Loucy (cell line): ENCODE data around the gene VASN.

Experiments used
- H2AFZ ChIP-seq: fragments of 200-600 bp; sonication (generic); 2 replicates; pipeline ENCODE4 v1.6.0; 2016; ENCODE audit warnings: antibody characterized with exemption, mild to moderate bottlenecking, low read length, moderate library complexity
- H3F3A ChIP-seq: fragments of 200-600 bp; 2 replicates; pipeline ENCODE4 v1.6.0; 2016; ENCODE audit warnings: antibody characterized with exemption, low read depth, mild to moderate bottlenecking
- H3K27me3 ChIP-seq: fragments of 200-600 bp; sonication (generic); 2 replicates; pipeline ENCODE4 v1.6.1; 2014; ENCODE audit warnings: low read length, mild to moderate bottlenecking; ENCODE audit not compliant: insufficient read depth, poor library complexity, severe bottlenecking
- H3K36me3 ChIP-seq: fragments of 200-600 bp; sonication (generic); 2 replicates; pipeline ENCODE4 v1.6.1; 2016; ENCODE audit warnings: low read length; ENCODE audit not compliant: insufficient read depth
- H3K4me1 ChIP-seq: fragments of 200-600 bp; sonication (generic); 2 replicates; pipeline ENCODE4 v1.5.1; 2014; ENCODE audit warnings: low read length, mild to moderate bottlenecking; ENCODE audit not compliant: insufficient read depth, poor library complexity, severe bottlenecking
- H3K4me2 ChIP-seq: fragments of 200-600 bp; sonication (generic); 2 replicates; pipeline ENCODE4 v1.6.0; 2014; ENCODE audit warnings: antibody characterized with exemption, low read length, low read depth, mild to moderate bottlenecking; ENCODE audit not compliant: poor library complexity, severe bottlenecking
- H3K4me3 ChIP-seq: fragments of 200-600 bp; sonication (generic); 2 replicates; pipeline ENCODE4 v1.5.1; 2014; ENCODE audit warnings: low read length, mild to moderate bottlenecking, mixed read lengths; ENCODE audit not compliant: poor library complexity, severe bottlenecking
- H3K79me2 ChIP-seq: fragments of 200-600 bp; sonication (generic); 2 replicates; pipeline ENCODE4 v1.6.1; 2014; ENCODE audit warnings: low read length; ENCODE audit not compliant: insufficient read depth
- H3K9ac ChIP-seq: fragments of 200-600 bp; sonication (generic); 2 replicates; pipeline ENCODE4 v1.6.0; 2014; ENCODE audit warnings: mild to moderate bottlenecking, low read depth, low read length, moderate library complexity; ENCODE audit not compliant: poor library complexity, severe bottlenecking
- H3K9me2 ChIP-seq: fragments of 200-600 bp; sonication (generic); replicated peaks from 2 replicates; pipeline ENCODE4 v1.6.1; 2016; ENCODE audit warnings: low read depth, low read length, mixed read lengths
- H3K9me3 ChIP-seq: fragments of 200-600 bp; sonication (generic); 2 replicates; pipeline ENCODE4 v1.6.1; 2014; ENCODE audit warnings: mild to moderate bottlenecking, antibody characterized with exemption, low read length, low read depth; ENCODE audit not compliant: insufficient read depth
- H4K20me1 ChIP-seq: fragments of 200-600 bp; sonication (generic); 2 replicates; pipeline ENCODE4 v1.6.0; 2014; ENCODE audit warnings: antibody characterized with exemption, low read length, mild to moderate bottlenecking; ENCODE audit not compliant: insufficient read depth, poor library complexity, severe bottlenecking
- EZH2phosphoT487 ChIP-seq: fragments of 200-600 bp; IDR thresholded peaks from 2 replicates; pipeline ENCODE4 v1.6.1; 2018; ENCODE audit warnings: antibody characterized with exemption, mild to moderate bottlenecking, moderate library complexity, borderline replicate concordance
- TF ChIP-seq, protein P1 (sequence below): fragments of 200-600 bp; sonication (generic); conservative IDR thresholded peaks from 2 replicates; pipeline ENCODE4 v1.5.1; 2014; ENCODE audit warnings: mild to moderate bottlenecking, antibody characterized with exemption, low read length

Gene VASN

DNA sequence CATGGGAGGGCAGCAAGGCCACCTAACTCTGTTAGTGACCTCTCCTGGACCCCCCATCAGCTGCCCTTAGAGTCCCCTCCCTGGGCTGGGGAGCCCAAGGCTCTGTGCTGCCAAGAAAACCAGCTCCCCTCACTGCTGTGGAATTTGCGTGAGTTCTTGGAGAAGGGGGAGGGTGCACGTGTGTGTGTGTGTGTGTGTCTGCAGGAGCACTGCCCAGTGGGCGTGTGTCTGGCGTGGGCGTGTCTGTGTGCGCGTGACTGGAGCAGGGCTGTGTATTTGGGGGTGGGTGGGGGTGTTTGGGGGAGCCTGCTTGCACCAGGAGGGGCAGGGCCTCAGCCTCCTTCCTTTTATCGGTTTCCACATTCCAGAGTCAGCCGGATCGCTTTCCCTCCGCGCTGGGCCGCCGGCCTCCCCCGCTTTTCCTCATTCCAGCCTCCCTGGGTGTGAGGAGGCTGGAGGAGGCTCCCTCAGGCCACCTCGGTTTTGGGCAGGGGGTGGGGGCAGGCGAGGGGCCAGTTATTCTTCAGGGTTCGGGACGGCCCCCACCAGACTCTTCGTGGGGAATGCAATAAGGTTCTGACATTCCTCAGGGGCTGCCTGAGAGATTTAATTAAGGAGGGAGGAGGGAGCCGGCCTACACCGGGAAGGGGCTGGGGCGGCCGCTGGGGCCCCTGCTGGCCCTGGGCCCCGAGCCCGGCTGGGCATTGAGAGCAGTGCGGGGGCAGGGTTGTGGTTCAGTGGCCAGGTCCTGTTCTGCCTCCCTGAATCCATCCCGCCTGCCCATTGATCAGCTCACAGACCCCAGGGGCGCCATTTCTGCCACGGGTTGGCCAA is 2.5 kb downstream of the VASN start:
- Histone ChIP-seq H3F3A (no peaks in the 10 kb centered on the region), H3K4me3 (no peak overlapping the region), H2AFZ (no peak overlapping the region), H4K20me1 (no peaks in the 10 kb centered on the region), H3K79me2 (no peaks in the 10 kb centered on the region), H3K4me1 (no peaks in the 10 kb centered on the region), H3K9me2 (no peaks in the 10 kb centered on the region), H3K36me3 (no peaks in the 10 kb centered on the region), H3K9ac (no peak overlapping the region), H3K27me3 (no peaks in the 10 kb centered on the region), H3K9me3 (no peaks in the 10 kb centered on the region), H3K4me2 (no peak overlapping the region)
- no peak for TF ChIP-seq EZH2phosphoT487
- TF ChIP-seq, protein P1, sequence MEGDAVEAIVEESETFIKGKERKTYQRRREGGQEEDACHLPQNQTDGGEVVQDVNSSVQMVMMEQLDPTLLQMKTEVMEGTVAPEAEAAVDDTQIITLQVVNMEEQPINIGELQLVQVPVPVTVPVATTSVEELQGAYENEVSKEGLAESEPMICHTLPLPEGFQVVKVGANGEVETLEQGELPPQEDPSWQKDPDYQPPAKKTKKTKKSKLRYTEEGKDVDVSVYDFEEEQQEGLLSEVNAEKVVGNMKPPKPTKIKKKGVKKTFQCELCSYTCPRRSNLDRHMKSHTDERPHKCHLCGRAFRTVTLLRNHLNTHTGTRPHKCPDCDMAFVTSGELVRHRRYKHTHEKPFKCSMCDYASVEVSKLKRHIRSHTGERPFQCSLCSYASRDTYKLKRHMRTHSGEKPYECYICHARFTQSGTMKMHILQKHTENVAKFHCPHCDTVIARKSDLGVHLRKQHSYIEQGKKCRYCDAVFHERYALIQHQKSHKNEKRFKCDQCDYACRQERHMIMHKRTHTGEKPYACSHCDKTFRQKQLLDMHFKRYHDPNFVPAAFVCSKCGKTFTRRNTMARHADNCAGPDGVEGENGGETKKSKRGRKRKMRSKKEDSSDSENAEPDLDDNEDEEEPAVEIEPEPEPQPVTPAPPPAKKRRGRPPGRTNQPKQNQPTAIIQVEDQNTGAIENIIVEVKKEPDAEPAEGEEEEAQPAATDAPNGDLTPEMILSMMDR: no peak

DNA sequence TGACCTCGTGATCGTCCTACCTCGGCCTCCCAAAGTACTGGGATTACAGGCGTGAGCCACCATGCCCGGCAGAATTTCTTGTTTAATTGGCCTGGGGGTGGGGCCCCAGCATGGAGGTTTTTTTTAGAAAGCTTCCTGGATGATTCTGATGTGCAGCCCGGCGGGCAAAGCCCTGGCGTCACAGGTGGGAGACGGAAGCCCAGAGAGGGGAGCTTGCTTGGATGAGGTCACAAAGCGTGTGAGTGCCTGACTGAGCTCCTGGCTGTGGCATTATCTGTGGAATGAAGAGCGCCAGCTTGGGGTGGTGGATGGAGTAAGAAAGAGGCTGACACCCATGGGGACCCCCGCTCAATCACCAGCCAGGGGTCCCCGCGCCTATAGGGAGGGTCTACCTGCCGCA is 4.1 kb downstream of the VASN start:
- Histone ChIP-seq H4K20me1 (no peaks in the 10 kb centered on the region), H3K4me1 (no peaks in the 10 kb centered on the region), H3K27me3 (no peaks in the 10 kb centered on the region), H2AFZ (no peak overlapping the region), H3K79me2 (no peaks in the 10 kb centered on the region), H3K36me3 (no peaks in the 10 kb centered on the region), H3K9me2 (no peaks in the 10 kb centered on the region), H3K4me2 (no peak overlapping the region), H3F3A (no peaks in the 10 kb centered on the region), H3K9me3 (no peaks in the 10 kb centered on the region), H3K4me3 (no peak overlapping the region), H3K9ac (no peak overlapping the region)
- TF ChIP-seq EZH2phosphoT487: no peak
- TF ChIP-seq, protein P1: no peak

DNA sequence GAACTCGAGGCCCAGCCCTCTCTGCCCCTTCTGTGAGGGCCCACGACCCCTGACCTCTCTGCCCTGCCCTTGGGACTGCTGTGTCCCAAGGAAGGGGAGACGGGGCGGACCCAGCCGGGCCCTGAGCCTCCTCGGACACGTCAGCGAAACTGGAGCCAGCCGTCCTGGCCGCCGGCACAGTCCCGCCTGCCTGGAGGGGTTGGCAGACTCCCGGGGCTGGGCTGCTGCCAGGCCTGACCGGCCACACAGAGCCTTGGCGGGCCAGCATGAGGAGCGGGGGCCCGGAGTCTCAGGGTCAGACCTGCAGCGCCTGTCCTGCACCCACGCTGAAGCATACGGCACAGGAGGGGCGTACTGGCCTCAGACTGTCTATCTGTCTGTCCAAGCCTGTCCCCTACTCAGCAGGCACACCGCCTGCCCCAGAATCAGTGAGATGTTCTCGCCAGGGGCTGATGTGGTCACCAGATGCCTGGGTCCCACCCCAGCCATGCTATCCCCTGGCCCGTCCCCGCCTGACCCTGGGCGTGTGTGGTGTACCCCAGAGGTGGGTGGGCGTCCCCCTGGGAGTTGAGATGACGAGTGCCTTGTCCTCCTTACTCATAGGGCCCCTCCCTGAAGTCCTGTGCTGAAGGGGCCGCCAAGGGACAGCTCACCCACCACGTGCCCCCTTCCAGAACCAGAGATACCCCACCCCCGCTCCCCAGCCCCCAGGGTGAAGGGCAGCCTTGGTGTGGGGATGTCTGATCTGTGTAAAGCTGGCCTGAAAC is 4.7 kb downstream of the VASN start:
- TF ChIP-seq, protein P1: no peak
- TF ChIP-seq EZH2phosphoT487: no peak
- H4K20me1 ChIP-seq: no peaks in the 10 kb centered on the region
- H3K9me2 ChIP-seq: no peaks in the 10 kb centered on the region
- no peak overlapping the region for H2AFZ ChIP-seq
- no peaks in the 10 kb centered on the region for H3K36me3 ChIP-seq
- no peak overlapping the region for H3K4me3 ChIP-seq
- H3K4me2 ChIP-seq: no peak overlapping the region
- no peaks in the 10 kb centered on the region for H3F3A ChIP-seq
- H3K4me1 ChIP-seq: no peaks in the 10 kb centered on the region
- no peaks in the 10 kb centered on the region for H3K9me3 ChIP-seq
- no peaks in the 10 kb centered on the region for H3K27me3 ChIP-seq
- H3K9ac ChIP-seq: no peak overlapping the region
- H3K79me2 ChIP-seq: no peaks in the 10 kb centered on the region
